K562 (cell line): ENCODE results near the gene IL11. TPM values are rescaled to one million over a fixed set of nuclear protein-coding genes. Genes with fewer than 3 reads are reported as not detected.
A peak's percentile ranks its signal among the peaks of the same experiment; 100 is the strongest.

Source experiments
- ATAC-seq: fragments of 200-7000 bp; cut with Tn5 transposase; 3 replicates; pipeline ENCODE4 v1.9.1; 2020; ENCODE audit warnings: moderate library complexity
- BruUV-seq: library from RNA; stranded (reverse); fragments of 400-500 nt; replicated peaks from 2 replicates; lab custom pipeline; 2021; lab: Mats Ljungman, UMichigan
- CTCF ChIA-PET: fragments of 300-600 bp; formaldehyde crosslinking; extraction: SDS; loops from one replicate; lab custom pipeline; 2021; ENCODE audit warnings: low intra/inter-chr PET ratio; lab: Yijun Ruan, JAX
- POLR2A ChIA-PET: fragments of 300-600, 350-650 bp; sonication (Branson Sonifier 250); formaldehyde crosslinking; extraction: SDS; loops from one replicate; lab custom pipeline; 2021; ENCODE audit warnings: antibody characterized with exemption, inconsistent platforms; lab: Yijun Ruan, JAX
- DNase-seq, 4 experiments: peaks; one replicate each; pipeline versions ENCODE4 v3.0.0 to v3.0.0-alpha.2; 2011 to 2018; ENCODE audit warnings: low spot score in 3 of 4, mixed read lengths in 3 of 4; ENCODE audit errors: extremely low read depth in 1 of 4
- FAIRE-seq: peaks from 2 replicates; lab custom pipeline; 2011; peaks lifted over from hg19 to GRCh38; lab: Jason Lieb, UNC
- H2AFZ ChIP-seq: 2 replicates; pipeline ENCODE4 v1.6.0; 2011; ENCODE audit warnings: low read depth, low read length, control low read depth, inconsistent platforms
- H3K27ac ChIP-seq: fragments of 200-600 bp; 3 replicates; pipeline ENCODE4 v1.8.0; 2011; ENCODE audit warnings: low read depth, mild to moderate bottlenecking, control low read depth, inconsistent platforms, low read length, moderate library complexity, mixed read lengths; ENCODE audit errors: extremely low read depth
- H3K27me3 ChIP-seq, 2 experiments: fragments of 300-600 bp in 1 of 2; 2 replicates in 1 of 2; 3 replicates in 1 of 2; pipeline versions ENCODE4 v1.6.0 to v1.8.0; 2011; ENCODE audit warnings: inconsistent platforms in 2 of 2, low read length in 2 of 2, mild to moderate bottlenecking in 1 of 2, mixed read lengths in 1 of 2, moderate library complexity in 1 of 2; ENCODE audit not compliant: control insufficient read depth in 2 of 2, insufficient read depth in 2 of 2
- H3K36me3 ChIP-seq: fragments of 300-600 bp; 3 replicates; pipeline ENCODE4 v1.8.0; 2011; ENCODE audit warnings: mild to moderate bottlenecking, low read length, inconsistent platforms; ENCODE audit not compliant: control insufficient read depth, insufficient read depth
- H3K4me1 ChIP-seq, 2 experiments: fragments of 200-600 bp in 1 of 2; replicated peaks in 1 of 2; 2 replicates in 1 of 2; 3 replicates in 1 of 2; pipeline versions ENCODE4 v1.5.1 to v1.8.0; 2011; ENCODE audit warnings: inconsistent platforms in 2 of 2, low read length in 2 of 2, mild to moderate bottlenecking in 1 of 2, mixed read lengths in 1 of 2, moderate library complexity in 1 of 2; ENCODE audit not compliant: control insufficient read depth in 2 of 2, insufficient read depth in 2 of 2
- H3K4me2 ChIP-seq: 2 replicates; pipeline ENCODE4 v1.6.1; 2011; ENCODE audit warnings: low read length, control low read depth, inconsistent platforms, mixed read lengths; ENCODE audit not compliant: insufficient read depth
- H3K4me3 ChIP-seq: fragments of 200-600 bp; sonication (generic), shearing (Covaris generic); 2 replicates; pipeline ENCODE4 v1.5.1; 2016; ENCODE audit warnings: control low read depth, inconsistent platforms
- H3K79me2 ChIP-seq: fragments of 200-600 bp; 3 replicates; pipeline ENCODE4 v1.8.0; 2011; ENCODE audit warnings: low read length, inconsistent platforms; ENCODE audit not compliant: control insufficient read depth, insufficient read depth
- H3K9ac ChIP-seq, 2 experiments: 2 replicates each; pipeline versions ENCODE4 v1.6.0 to v1.6.1; 2011; ENCODE audit warnings: low read depth in 2 of 2, low read length in 2 of 2, control low read depth in 1 of 2, inconsistent platforms in 1 of 2, mild to moderate bottlenecking in 1 of 2, mixed read lengths in 1 of 2; ENCODE audit not compliant: insufficient read depth in 1 of 2
- H3K9me1 ChIP-seq: one replicate; pipeline ENCODE4 v1.6.0; 2011; ENCODE audit warnings: inconsistent platforms, mild to moderate bottlenecking, low read length, moderate library complexity; ENCODE audit not compliant: control insufficient read depth, insufficient read depth
- H3K9me3 ChIP-seq: replicated peaks from 2 replicates; pipeline ENCODE4 v1.5.1; 2011; ENCODE audit warnings: low read depth, low read length, inconsistent platforms; ENCODE audit not compliant: control insufficient read depth, insufficient read depth
- H4K20me1 ChIP-seq: replicated peaks from 2 replicates; pipeline ENCODE4 v1.6.1; 2011; ENCODE audit warnings: low read length, inconsistent platforms, mixed read lengths; ENCODE audit not compliant: control insufficient read depth, insufficient read depth
- BMI1 ChIP-seq: fragments of 150-350 bp; IDR thresholded peaks from 2 replicates; pipeline ENCODE4 v1.6.1; 2014; ENCODE audit warnings: low read length
- C11orf30 ChIP-seq: fragments of 450-650 bp; IDR thresholded peaks from 2 replicates; pipeline ENCODE4 v1.6.1; 2016; ENCODE audit warnings: low read depth, mild to moderate bottlenecking
- CBFB ChIP-seq: sonication (generic); formaldehyde crosslinking; IDR thresholded peaks from 2 replicates; pipeline ENCODE4 v1.4.0; 2020; ENCODE audit warnings: mild to moderate bottlenecking, missing genetic modification reagents
- CBX3 ChIP-seq, 2 experiments: IDR thresholded peaks; 1 replicate in 1 of 2; 2 replicates in 1 of 2; pipeline ENCODE4 v1.6.1; 2012; ENCODE audit warnings: inconsistent platforms in 2 of 2, low read length in 2 of 2, borderline replicate concordance in 1 of 2, control low read depth in 1 of 2
- CC2D1A ChIP-seq: fragments of 450-650 bp; IDR thresholded peaks from 2 replicates; pipeline ENCODE4 v1.6.1; 2017; ENCODE audit warnings: mild to moderate bottlenecking
- DPF2 ChIP-seq: fragments of 450-650 bp; IDR thresholded peaks from 2 replicates; pipeline ENCODE4 v1.6.1; 2016
- ESRRA ChIP-seq: fragments of 450-650 bp; IDR thresholded peaks from 2 replicates; pipeline ENCODE4 v1.6.1; 2014; ENCODE audit warnings: low read depth, mild to moderate bottlenecking, moderate library complexity, borderline replicate concordance
- FOXK2 ChIP-seq, 2 experiments: fragments of 450-650 bp; IDR thresholded peaks in 1 of 2; conservative IDR thresholded peaks in 1 of 2; 2 replicates each; pipeline ENCODE4 v1.6.1; 2016; ENCODE audit warnings: low read depth in 2 of 2, mild to moderate bottlenecking in 1 of 2
- HLTF ChIP-seq: fragments of 450-650 bp; IDR thresholded peaks from 2 replicates; pipeline ENCODE4 v1.6.1; 2016
- HNRNPH1 ChIP-seq: fragments of 200-400 bp; formaldehyde crosslinking; optimal IDR thresholded peaks from 2 replicates; pipeline ENCODE3; 2017; ENCODE audit warnings: low read depth, mild to moderate bottlenecking, low read length, moderate library complexity
- L3MBTL2 ChIP-seq: fragments of 450-650 bp; IDR thresholded peaks from 2 replicates; pipeline ENCODE4 v1.6.1; 2016; ENCODE audit warnings: mild to moderate bottlenecking, moderate library complexity
- MAFG ChIP-seq: fragments of 450-650 bp; conservative IDR thresholded peaks from 2 replicates; pipeline ENCODE4 v1.6.1; 2016; ENCODE audit warnings: missing genetic modification characterization, missing compliant biosample characterization
- MAZ ChIP-seq, 2 experiments: fragments of 450-650 bp in 1 of 2; sonication (generic) in 1 of 2; formaldehyde crosslinking; IDR thresholded peaks in 1 of 2; conservative IDR thresholded peaks in 1 of 2; 2 replicates each; pipeline versions ENCODE4 v1.4.0 to v1.5.0; 2020; ENCODE audit warnings: mild to moderate bottlenecking in 1 of 2, missing genetic modification reagents in 1 of 2
- MEIS2 ChIP-seq: fragments of 450-650 bp; IDR thresholded peaks from 2 replicates; pipeline ENCODE4 v1.6.1; 2014; ENCODE audit warnings: mild to moderate bottlenecking; ENCODE audit not compliant: partially characterized antibody
- MXI1 ChIP-seq: IDR thresholded peaks from 2 replicates; pipeline ENCODE4 v1.6.1; 2011; ENCODE audit warnings: low read depth, mild to moderate bottlenecking, improper control_type of control experiment, low read length
- NEUROD1 ChIP-seq: fragments of 150-350 bp; IDR thresholded peaks from 2 replicates; pipeline ENCODE4 v1.6.1; 2014; ENCODE audit warnings: borderline replicate concordance, low read length, low read depth; ENCODE audit not compliant: partially characterized antibody
- NFE2L1 ChIP-seq: fragments of 450-650 bp; IDR thresholded peaks from 2 replicates; pipeline ENCODE4 v1.6.1; 2016; ENCODE audit warnings: missing genetic modification characterization, low read depth, mild to moderate bottlenecking, missing compliant biosample characterization, moderate library complexity, borderline replicate concordance
- PHF8 ChIP-seq: fragments of 200-600 bp; sonication (generic); IDR thresholded peaks from 2 replicates; pipeline ENCODE4 v1.6.1; 2012; ENCODE audit warnings: mixed run types, mild to moderate bottlenecking, inconsistent platforms, low read length, moderate library complexity, borderline replicate concordance
- POLR2G ChIP-seq: fragments of 200-400 bp; formaldehyde crosslinking; IDR thresholded peaks from 2 replicates; pipeline ENCODE4 v1.6.1; 2017; ENCODE audit warnings: low read depth, mild to moderate bottlenecking, antibody characterized with exemption, low read length, moderate library complexity
- RFX5 ChIP-seq: IDR thresholded peaks from 2 replicates; pipeline ENCODE4 v1.6.1; 2011; ENCODE audit warnings: low read depth, mild to moderate bottlenecking, improper control_type of control experiment, low read length
- SMAD2 ChIP-seq: fragments of 150-350 bp; IDR thresholded peaks from 2 replicates; pipeline ENCODE4 v1.6.1; 2014; ENCODE audit warnings: low read depth, mild to moderate bottlenecking, low read length
- SUPT5H ChIP-seq: fragments of 450-650 bp; IDR thresholded peaks from 2 replicates; pipeline ENCODE4 v1.6.1; 2016
- TBP ChIP-seq: optimal IDR thresholded peaks from 2 replicates; pipeline ENCODE3; 2011; ENCODE audit warnings: low read depth, low read length, improper control_type of control experiment
- ZBTB1 ChIP-seq: sonication (generic); formaldehyde crosslinking; IDR thresholded peaks from 2 replicates; pipeline ENCODE4 v1.8.1; 2023; ENCODE audit warnings: missing genetic modification reagents, low read depth, mild to moderate bottlenecking, borderline replicate concordance
- ZFP30 ChIP-seq: fragments of 250-450 bp; sonication (Bioruptor Pico); IDR thresholded peaks from 2 replicates; pipeline ENCODE4 v1.8.0; 2022; ENCODE audit warnings: moderate library complexity, mild to moderate bottlenecking, inconsistent platforms, borderline replicate concordance
- ZNF316 ChIP-seq: fragments of 450-650 bp; IDR thresholded peaks from 2 replicates; pipeline ENCODE4 v1.6.1; 2016
- ZNF584 ChIP-seq: fragments of 200-800 bp; sonication (Bioruptor generic); IDR thresholded peaks from 2 replicates; pipeline ENCODE4 v1.6.1; 2016; ENCODE audit warnings: low read depth, mild to moderate bottlenecking, missing genetic modification characterization, missing compliant biosample characterization
- ZNF830 ChIP-seq: fragments of 250-450 bp; sonication (Bioruptor Pico); IDR thresholded peaks from 2 replicates; pipeline ENCODE4 v1.5.0; 2021; ENCODE audit warnings: mild to moderate bottlenecking
- WGBS: fragments of 100-300 bp; shearing (Covaris generic); methylation state at CpG from one replicate; pipeline ENCODE4 v1.1.6; 2016; ENCODE audit warnings: low coverage, mixed read lengths; ENCODE audit not compliant: insufficient coverage; ENCODE audit errors: missing lambda C conversion rate; 5-methylcytosine and 5-hydroxymethylcytosine counted together
- in situ Hi-C: fragments of 300-500 bp; cut with MboI; formaldehyde crosslinking; loops from 4 replicates; pipeline ENCODE4 v1.15.0; 2018; ENCODE audit warnings: inconsistent platforms, mixed read lengths
- intact Hi-C: fragments of 100-400 bp; cut with micrococcal nuclease; formaldehyde crosslinking; loops from 2 replicates; pipeline ENCODE4 v1.14.2; 2022
- polyA plus RNA-seq, 8 experiments: library from polyadenylated mRNA; depleted of rRNA in 4 of 8; stranded (reverse) in 5 of 8; unstranded in 3 of 8; fragments of >200 nt; fragmentation: Nextera tagmentation in 2 of 8; fragmentation: Illumina TruSeq in 1 of 8; extraction: Ambion mirVana in 2 of 8; extraction: Trizol in 1 of 8; gene quantifications; 2 replicates each; pipeline versions ENCODE4 v1.2.1 to v1.2.3, GENCODE V29; 2011 to 2014; ENCODE audit warnings: inconsistent platforms in 1 of 8, missing spikeins in 1 of 8
- total RNA-seq, 7 experiments: library from RNA; depleted of rRNA in 6 of 7; stranded (reverse); fragments of >200 nt in 6 of 7; fragmentation: Illumina TruSeq in 2 of 7; extraction: Trizol in 2 of 7; gene quantifications; 2 replicates each; pipeline versions ENCODE4 v1.2.1 to v1.2.3, GENCODE V29; 2011 to 2021; ENCODE audit warnings: low replicate concordance in 1 of 7

IL11 gene
- total and polyA plus RNA-seq, 9 of the 15 experiments (the other 6 are each of a cell fraction or from before 2014, with no cell fraction given) = 0.04 to 0.42 (median 0.06) TPM; not detected in 6

DNA sequence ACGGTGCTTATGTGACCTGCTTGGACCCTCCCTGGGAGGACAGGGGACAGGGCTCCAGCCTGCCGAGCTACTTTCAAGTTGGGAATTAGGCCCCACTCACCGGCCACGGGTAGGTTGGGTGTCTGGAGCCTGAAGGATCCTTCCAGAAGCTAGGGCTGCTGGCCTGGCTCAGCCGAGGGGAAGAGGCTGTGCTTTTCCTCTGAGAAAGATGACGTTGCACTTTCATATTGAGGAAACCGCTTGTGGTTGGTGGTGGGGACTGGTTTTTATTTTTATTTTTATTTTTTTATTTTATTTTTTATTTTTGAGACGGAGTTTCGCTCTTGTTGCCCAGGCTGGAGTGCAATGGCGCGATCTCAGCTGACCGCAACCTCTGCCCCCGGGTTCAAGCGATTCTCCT is 45.1 kb downstream of the IL11 start, which contains the start of gene TMEM150B:
Gene TMEM150B, minus strand, starts transcription at position 170 of the 400 bp plus-strand sequence. CDS start 4,305 bp downstream, outside the sequence.
- Histone ChIP-seq H3K9me3 (no peaks in the 10 kb centered on the region), H3K27me3 (no peaks in the 10 kb centered on the region), H3K79me2 (no peaks in the 10 kb centered on the region), H3K4me1 (peaks cover 11 to 41% of the 10 kb centered on the region in 2 experiments; a peak in 4 of 5 replicates), H3K27ac (peak within 1 kb of the TSS; percentile 81), H4K20me1 (no peaks in the 10 kb centered on the region), H3K4me2 (peak within 1 kb of the TSS; percentile 61), H3K36me3 (no peaks in the 10 kb centered on the region), H2AFZ (peak within 1 kb of the TSS; percentile 100), H3K4me3 (no peak within 1 kb of the TSS), H3K9me1 (no peaks in the 10 kb centered on the region), H3K9ac (peak within 1 kb of the TSS; percentile 65 to 88; a peak in 3 of 4 replicates)
- peak; percentile 54 to 61 (median 57) for DNase-seq
- intact Hi-C loops = no loop called here
- CTCF ChIA-PET = no interaction called here
- 27% methylated on average over 10 of the region's 14 CpGs for WGBS
- in situ Hi-C loops = no loop called here
- ATAC-seq = peak; percentile 79
- no peak for FAIRE-seq
- no TSS peak for BruUV-seq
- POLR2A ChIA-PET = interaction anchor here (0.8 to 1.1 kb wide), 4 partner anchors 11 to 135 kb away, joined by 3 to 4 read pairs (median 4); no protein-coding TSS in a partner anchor
- TF ChIP-seq ZNF316 (peak; percentile 99), ZNF584 (no peak), MEIS2 (no peak), BMI1 (no peak), POLR2G (0 out of 2 replicates have a peak, but pooled peaks have one; percentile 28), CC2D1A (no peak), RFX5 (no peak), MAZ (CRISPR knock-in tag; conservative IDR thresholded peaks at IDR 0.05 in 1 of 2, IDR thresholded peaks at IDR 0.05 in 1 of 2) (0 out of 4 replicates have a peak, but pooled peaks of 1 of the 2 experiments have one; percentile 36), C11orf30 (peak; percentile 98), ESRRA (no peak), CBFB (CRISPR knock-in tag) (no peak), ZBTB1 (CRISPR knock-in tag) (no peak), MXI1 (no peak), PHF8 (peak; percentile 26; the same call in 1 of the 2 replicates), HNRNPH1 (no peak), L3MBTL2 (0 out of 2 replicates have a peak, but pooled peaks have one; percentile 28), TBP (no peak), MAFG (tag) (peak; percentile 98), DPF2 (peak; percentile 57), CBX3 (IDR thresholded peaks at IDR 0.05; ENCODE audit: borderline replicate concordance in 1 of 2, low read length in 2 of 2) (no peak), FOXK2 (conservative IDR thresholded peaks at IDR 0.05 in 1 of 2, IDR thresholded peaks at IDR 0.05 in 1 of 2; ENCODE audit: low read depth in 2 of 2) (0 out of 4 replicates have a peak, but pooled peaks of 1 of the 2 experiments have one; percentile 23), ZFP30 (CRISPR knock-in tag) (no peak), ZNF830 (CRISPR knock-in tag) (no peak), HLTF (no peak), SUPT5H (peak; percentile 34), NFE2L1 (peak; percentile 58; the same call in 1 of the 2 replicates), NEUROD1 (no peak), SMAD2 (no peak)
